Calu3 (cell line): ENCODE data around the gene PEBP1. TPM values are rescaled to one million over a fixed set of nuclear protein-coding genes. Genes with fewer than 3 reads are reported as not detected.

Experiments
- BruUV-seq: library from RNA; stranded (reverse); fragments of 400-500 nt; replicated peaks from 2 replicates; lab custom pipeline; 2021; lab: Mats Ljungman, UMichigan
- CTCF ChIA-PET: fragments of 300-600 bp; sonication (Branson Sonifier 250); formaldehyde crosslinking; loops from one replicate; lab custom pipeline; 2022; ENCODE audit warnings: antibody characterized with exemption; lab: Charles Lee
- DNase-seq: peaks from one replicate; pipeline ENCODE4 v3.0.0; 2022
- H3K27ac Mint-ChIP-seq: one replicate; pipeline ENCODE4 v1.8.0; 2022; ENCODE audit warnings: mixed read lengths; ENCODE audit not compliant: unreplicated experiment
- H3K27me3 Mint-ChIP-seq: one replicate; pipeline ENCODE4 v1.8.0; 2022; ENCODE audit warnings: mixed read lengths; ENCODE audit not compliant: unreplicated experiment
- H3K36me3 Mint-ChIP-seq: one replicate; pipeline ENCODE4 v1.8.0; 2022; ENCODE audit warnings: mild to moderate bottlenecking, moderate library complexity, mixed read lengths; ENCODE audit not compliant: insufficient read depth, unreplicated experiment
- H3K4me1 Mint-ChIP-seq: one replicate; pipeline ENCODE4 v1.8.0; 2022; ENCODE audit warnings: mild to moderate bottlenecking, low read depth, mixed read lengths; ENCODE audit not compliant: unreplicated experiment
- H3K4me3 Mint-ChIP-seq: one replicate; pipeline ENCODE4 v1.8.0; 2022; ENCODE audit warnings: mild to moderate bottlenecking, low read depth, moderate library complexity, mixed read lengths; ENCODE audit not compliant: unreplicated experiment
- H3K9me3 Mint-ChIP-seq: one replicate; pipeline ENCODE4 v1.8.0; 2022; ENCODE audit warnings: low read depth, mixed read lengths; ENCODE audit not compliant: unreplicated experiment
- intact Hi-C: fragments of 100-400 bp; cut with micrococcal nuclease; formaldehyde crosslinking; loops from one replicate; pipeline ENCODE4 v1.10.0; 2022; ENCODE audit not compliant: unreplicated experiment
- total RNA-seq: library from RNA; stranded (reverse); gene quantifications from 2 replicates; pipeline ENCODE4 v1.2.3, GENCODE V29; 2022
- TF ChIP-seq, protein P1 (sequence below): fragments of 200-600 bp; IDR thresholded peaks from one replicate; pipeline ENCODE4 v1.8.0; 2022; ENCODE audit warnings: antibody characterized with exemption; ENCODE audit not compliant: unreplicated experiment

PEBP1 gene
- total RNA-seq, 1 experiment from 2014 or later, result 99.8 TPM

- peaks cover 28% of the 10 kb centered on the region for H3K36me3 Mint-ChIP-seq
- no peak overlapping the region for H3K27ac Mint-ChIP-seq
- TF ChIP-seq, protein P1, sequence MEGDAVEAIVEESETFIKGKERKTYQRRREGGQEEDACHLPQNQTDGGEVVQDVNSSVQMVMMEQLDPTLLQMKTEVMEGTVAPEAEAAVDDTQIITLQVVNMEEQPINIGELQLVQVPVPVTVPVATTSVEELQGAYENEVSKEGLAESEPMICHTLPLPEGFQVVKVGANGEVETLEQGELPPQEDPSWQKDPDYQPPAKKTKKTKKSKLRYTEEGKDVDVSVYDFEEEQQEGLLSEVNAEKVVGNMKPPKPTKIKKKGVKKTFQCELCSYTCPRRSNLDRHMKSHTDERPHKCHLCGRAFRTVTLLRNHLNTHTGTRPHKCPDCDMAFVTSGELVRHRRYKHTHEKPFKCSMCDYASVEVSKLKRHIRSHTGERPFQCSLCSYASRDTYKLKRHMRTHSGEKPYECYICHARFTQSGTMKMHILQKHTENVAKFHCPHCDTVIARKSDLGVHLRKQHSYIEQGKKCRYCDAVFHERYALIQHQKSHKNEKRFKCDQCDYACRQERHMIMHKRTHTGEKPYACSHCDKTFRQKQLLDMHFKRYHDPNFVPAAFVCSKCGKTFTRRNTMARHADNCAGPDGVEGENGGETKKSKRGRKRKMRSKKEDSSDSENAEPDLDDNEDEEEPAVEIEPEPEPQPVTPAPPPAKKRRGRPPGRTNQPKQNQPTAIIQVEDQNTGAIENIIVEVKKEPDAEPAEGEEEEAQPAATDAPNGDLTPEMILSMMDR, result no peak
- H3K4me1 Mint-ChIP-seq, result no peaks in the 10 kb centered on the region
- no peaks in the 10 kb centered on the region for H3K27me3 Mint-ChIP-seq
- CTCF ChIA-PET, result interaction anchor here (0.7 kb wide), 2 partner anchors 273 to 356 kb away, joined by 3 to 5 read pairs; no protein-coding TSS in a partner anchor
- no peak for DNase-seq
- intact Hi-C loops, result no loop called here
- H3K4me3 Mint-ChIP-seq, result no peak overlapping the region
- H3K9me3 Mint-ChIP-seq, result no peaks in the 10 kb centered on the region
- no TSS peak for BruUV-seq
Observed at GRCh38 chr12:118151755-118152154, 15.8 kb downstream of the PEBP1 start.

GRCh38 chr12:118160536-118160935 lies 24.6 kb downstream of the PEBP1 start:
- H3K36me3 Mint-ChIP-seq, result peaks cover 9% of the 10 kb centered on the region
- TF ChIP-seq, protein P1, result no peak
- no peaks in the 10 kb centered on the region for H3K4me1 Mint-ChIP-seq
- no peak overlapping the region for H3K4me3 Mint-ChIP-seq
- no peaks in the 10 kb centered on the region for H3K9me3 Mint-ChIP-seq
- CTCF ChIA-PET, result no interaction called here
- no peak for DNase-seq
- no peaks in the 10 kb centered on the region for H3K27me3 Mint-ChIP-seq
- intact Hi-C loops, result no loop called here
- no TSS peak for BruUV-seq
- H3K27ac Mint-ChIP-seq, result no peak overlapping the region

DNA sequence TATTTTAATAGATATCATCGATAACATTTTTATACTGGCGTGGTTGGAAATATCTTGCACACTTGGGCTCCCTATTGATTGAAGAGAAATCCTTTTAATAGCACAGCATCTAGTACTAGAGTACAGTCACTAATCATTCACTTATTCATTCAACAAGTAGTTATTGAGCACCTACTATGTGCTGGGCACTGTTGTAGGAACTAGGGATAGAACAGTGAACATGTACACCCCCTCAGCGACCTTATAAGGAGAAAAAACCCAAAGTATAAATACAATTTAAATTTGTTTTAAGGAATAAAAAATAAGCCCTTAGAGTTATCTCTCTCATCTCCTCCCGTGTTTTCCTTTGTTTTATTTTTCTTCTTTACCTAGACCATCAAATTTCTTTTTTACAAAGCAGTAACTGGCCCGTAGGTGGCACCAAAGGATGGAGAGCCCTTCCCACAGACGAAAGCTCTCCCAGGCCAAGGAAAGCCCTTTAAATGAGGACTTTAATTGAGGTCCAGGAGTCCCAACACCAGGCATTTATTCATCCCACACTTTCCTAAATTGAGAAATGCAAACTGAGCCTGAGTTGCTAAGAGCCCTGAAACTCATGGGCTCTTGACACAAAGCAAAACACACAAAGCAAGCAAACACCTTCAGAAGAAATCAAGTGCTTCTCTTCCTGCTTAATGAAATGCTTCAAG lies 29.0 kb downstream of the PEBP1 start:
- TF ChIP-seq, protein P1, result peak; percentile 37
- no peak overlapping the region for H3K4me3 Mint-ChIP-seq
- DNase-seq, result peak; percentile 50
- intact Hi-C loops, result loop anchor here (1.0 kb wide), 1 partner anchor 211 kb away; the partner anchor contains the start of gene SUDS3
- H3K27ac Mint-ChIP-seq, result no peak overlapping the region
- CTCF ChIA-PET, result interaction anchor here (0.6 to 2.1 kb wide), 4 partner anchors 23 to 290 kb away, joined by 3 to 17 read pairs (median 4); partner anchors contain the start of gene SUDS3
- no peaks in the 10 kb centered on the region for H3K4me1 Mint-ChIP-seq
- no peaks in the 10 kb centered on the region for H3K27me3 Mint-ChIP-seq
- no peaks in the 10 kb centered on the region for H3K9me3 Mint-ChIP-seq
- no TSS peak for BruUV-seq
- peaks cover 8% of the 10 kb centered on the region for H3K36me3 Mint-ChIP-seq

- Mint-ChIP-seq H3K27me3 (no peaks in the 10 kb centered on the region), H3K27ac (no peak overlapping the region), H3K36me3 (peaks cover 8% of the 10 kb centered on the region), H3K9me3 (no peaks in the 10 kb centered on the region), H3K4me1 (no peaks in the 10 kb centered on the region), H3K4me3 (no peak overlapping the region)
- intact Hi-C loops, result no loop called here
- no TSS peak for BruUV-seq
- TF ChIP-seq, protein P1, result no peak
- CTCF ChIA-PET, result interaction anchor here (0.6 to 2.1 kb wide), 3 partner anchors 209 to 234 kb away, joined by 3 to 17 read pairs (median 4); partner anchors contain the start of gene SUDS3
- no peak for DNase-seq
Observed at GRCh38 chr12:118166946-118167345, 31.0 kb downstream of the PEBP1 start.
